ENCODE measurements around the gene HERC2.
"Not testable (repeated sequence)": the region's sequence is repeated elsewhere in the genome, so short reads cannot be mapped to it uniquely, and the experiment has no call there.

HERC2 gene

DNA sequence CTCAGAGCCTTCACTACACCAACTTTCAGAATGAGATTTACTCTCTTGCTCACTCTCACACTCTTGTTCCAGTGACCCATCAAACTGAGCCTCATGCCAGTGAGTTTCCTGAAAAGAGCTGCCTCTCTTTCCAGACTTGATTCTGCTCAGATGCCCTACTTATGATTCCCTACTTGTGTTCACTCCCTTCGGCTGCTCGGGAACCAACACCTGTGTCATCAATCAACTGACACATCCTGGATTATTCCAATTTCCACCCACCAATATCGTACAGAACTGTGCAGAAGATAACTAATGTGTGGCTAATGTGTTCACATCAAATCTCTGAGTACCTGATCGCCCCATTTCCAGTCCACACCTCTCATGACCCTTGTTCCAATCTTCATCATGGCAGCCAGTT is 100.3 kb downstream of the HERC2 start:
- DNase-seq: not testable (repeated sequence)

GRCh38 chr15:28219116-28219515 is 102.9 kb downstream of the HERC2 start:
- no peak for DNase-seq

DNA sequence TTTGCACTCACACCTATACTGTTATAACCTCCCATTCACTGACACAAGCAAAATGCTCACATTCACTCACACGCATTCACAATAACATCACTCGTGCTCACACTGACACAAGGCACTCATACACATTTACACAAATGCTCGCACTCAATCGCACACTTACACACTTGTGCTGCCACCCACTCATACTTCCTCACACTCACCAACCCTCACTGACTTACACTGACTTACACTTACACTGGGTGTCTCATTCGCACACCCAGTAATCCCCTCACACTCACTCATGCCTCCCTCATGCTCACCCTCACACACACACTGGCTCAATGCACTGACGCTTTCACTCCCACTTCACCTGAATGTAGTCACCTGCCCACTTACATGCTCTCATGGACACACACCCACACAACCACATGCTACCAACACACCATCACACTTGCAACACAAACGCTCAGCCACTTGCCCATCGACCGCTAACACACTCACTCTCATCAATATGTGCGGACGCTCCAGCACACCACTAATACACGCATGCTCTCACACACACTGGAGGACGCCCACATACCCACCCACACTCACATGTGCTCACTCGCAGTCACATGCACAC is 104.9 kb downstream of the HERC2 start:
- DNase-seq: not testable (repeated sequence)

- not testable (repeated sequence) for DNase-seq
These were observed 106.5 kb downstream of the HERC2 start for GRCh38 chr15:28215521-28215920.

GRCh38 chr15:28214006-28214790 is 107.8 kb downstream of the HERC2 start:
- DNase-seq: not testable (repeated sequence)

DNA sequence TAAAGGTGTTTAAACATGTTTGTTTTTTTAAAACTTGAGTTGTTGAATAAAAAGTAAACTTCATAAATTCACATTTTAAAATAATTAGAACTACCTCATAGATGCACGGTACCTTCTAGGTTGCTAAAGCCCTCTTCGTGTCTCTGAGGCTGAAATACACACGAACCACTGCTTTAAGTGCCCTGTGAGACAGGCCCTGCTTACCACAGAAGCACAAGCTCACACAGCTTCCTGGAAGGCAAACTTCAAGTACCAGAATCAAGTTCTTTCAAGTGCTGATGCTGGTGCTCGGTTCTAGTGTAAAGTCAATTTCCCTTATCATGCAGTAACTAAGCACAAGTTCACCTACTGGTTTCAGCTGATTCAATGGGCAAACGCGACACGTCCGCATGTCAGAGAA is 108.6 kb downstream of the HERC2 start:
- DNase-seq: not testable (repeated sequence)

DNA sequence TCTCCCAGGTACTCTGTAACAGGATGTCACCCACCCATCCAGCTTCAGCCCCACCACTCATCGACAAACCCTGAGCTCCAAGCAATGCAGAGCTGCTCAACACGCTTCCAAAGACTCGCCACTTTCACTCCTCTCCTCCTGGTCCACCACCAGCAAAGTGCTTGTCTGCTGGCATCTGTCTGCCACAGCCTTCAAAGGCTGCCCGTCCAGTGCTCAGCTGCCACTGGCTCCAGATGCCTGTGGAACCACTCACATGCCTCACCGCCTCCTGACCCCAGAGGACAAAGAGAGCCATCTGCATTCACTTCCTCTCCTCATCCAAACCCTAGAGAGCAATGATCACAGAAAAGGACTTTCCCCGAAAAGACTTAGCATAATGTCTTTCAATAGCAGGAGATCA is 113.4 kb downstream of the HERC2 start:
- no peak for DNase-seq

DNA sequence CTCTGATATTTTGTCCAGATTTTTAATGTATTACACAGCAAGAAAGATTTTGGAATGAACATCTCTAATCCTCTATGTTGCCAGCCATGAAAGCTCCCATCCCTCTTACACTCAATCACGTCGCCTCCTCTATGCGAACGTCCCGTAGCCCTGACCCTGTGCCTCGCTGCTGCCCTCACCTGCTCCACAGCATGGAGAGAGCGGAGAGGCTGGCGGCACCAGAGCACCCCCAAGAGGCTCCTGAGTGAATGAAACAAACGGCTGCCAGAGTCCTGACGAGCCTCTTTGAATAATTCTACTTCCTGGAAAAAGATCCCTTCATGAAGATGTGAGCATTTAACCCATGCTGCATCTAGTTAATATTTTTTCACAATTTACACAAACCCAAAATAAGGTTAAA is 116.3 kb downstream of the HERC2 start:
- DNase-seq: not testable (repeated sequence)

GRCh38 chr15:28203055-28203828 is 118.7 kb downstream of the HERC2 start:
- not testable (repeated sequence) for DNase-seq

DNA sequence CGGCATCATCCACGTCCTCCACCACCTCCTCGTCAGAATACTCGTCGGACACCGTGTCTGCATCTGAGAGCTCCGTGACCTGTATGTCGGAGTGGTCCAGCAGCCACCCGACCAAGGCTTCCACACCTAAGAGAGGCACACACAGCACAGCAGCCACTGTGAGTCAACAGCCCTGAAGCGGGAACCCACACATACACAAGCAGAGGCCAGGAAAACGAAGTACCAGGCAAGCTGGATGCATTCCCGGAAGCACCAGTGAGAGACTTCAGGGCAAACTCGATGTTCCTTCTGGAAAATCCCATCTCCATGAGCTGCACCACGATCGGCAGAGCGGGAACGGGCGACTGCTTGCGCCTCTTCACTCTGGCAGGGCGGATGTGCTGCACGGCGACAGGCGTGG is 119.9 kb downstream of the HERC2 start:
- DNase-seq: not testable (repeated sequence)

DNA sequence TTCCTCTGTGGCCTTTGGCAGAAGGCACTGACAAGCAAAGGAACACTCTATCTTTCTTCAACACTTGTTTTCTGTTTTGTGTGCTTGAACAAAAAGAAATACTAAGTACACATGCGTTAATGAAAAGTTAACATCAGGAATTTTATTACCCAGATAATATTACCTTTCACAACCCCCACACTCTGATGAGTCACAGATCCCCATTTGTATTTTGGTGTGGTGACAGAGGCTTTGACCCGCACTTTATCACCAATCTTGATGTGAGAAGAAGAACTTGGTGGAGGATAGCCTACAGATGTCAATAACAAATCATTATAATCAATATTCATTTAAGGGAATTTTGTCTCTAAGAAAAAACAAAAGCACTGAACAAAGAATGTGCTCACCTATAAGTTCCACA is 123.8 kb downstream of the HERC2 start:
- DNase-seq: not testable (repeated sequence)

- DNase-seq: not testable (repeated sequence)
These were observed 124.3 kb downstream of the HERC2 start for GRCh38 chr15:28197694-28198093.

DNA sequence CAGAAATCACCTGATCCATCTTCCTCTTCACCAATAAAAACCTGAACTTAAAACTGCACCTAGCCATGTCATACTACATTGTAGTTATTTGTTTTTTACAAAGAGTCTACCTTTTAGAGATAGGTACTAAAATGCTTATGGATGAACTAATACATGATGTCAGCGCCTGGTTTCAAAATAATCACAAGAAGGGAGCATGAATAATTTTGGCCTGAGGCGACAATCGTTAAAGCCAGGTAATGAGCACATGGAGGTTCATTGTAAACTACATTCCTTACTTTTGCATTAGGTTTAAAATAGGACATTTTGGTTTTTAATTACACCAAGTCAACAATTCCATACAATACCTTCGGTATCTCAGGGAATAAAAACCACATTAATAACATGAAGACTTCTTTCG is 125.4 kb downstream of the HERC2 start:
- DNase-seq: not testable (repeated sequence)

DNA sequence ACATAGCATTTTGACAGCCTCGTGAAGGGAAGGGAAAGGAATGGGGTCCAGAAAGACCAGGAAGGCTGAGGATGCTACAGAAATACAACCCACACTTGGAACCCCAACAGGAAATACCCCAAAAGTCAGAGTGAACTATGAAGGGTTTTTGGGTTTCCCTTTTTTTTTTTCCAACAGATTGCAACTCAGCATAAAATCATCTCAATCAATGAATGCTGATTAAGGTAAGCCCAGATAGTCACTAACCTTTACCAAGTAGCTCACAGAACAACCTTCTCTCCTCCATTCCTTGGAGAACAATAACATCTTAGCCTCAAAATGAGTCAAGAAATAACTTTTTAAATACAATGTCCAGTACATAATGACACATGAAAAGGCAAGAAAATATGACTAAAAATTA is 129.2 kb downstream of the HERC2 start:
- no peak for DNase-seq

- no peak for DNase-seq
These were observed 130.1 kb downstream of the HERC2 start for GRCh38 chr15:28191832-28192231.

DNA sequence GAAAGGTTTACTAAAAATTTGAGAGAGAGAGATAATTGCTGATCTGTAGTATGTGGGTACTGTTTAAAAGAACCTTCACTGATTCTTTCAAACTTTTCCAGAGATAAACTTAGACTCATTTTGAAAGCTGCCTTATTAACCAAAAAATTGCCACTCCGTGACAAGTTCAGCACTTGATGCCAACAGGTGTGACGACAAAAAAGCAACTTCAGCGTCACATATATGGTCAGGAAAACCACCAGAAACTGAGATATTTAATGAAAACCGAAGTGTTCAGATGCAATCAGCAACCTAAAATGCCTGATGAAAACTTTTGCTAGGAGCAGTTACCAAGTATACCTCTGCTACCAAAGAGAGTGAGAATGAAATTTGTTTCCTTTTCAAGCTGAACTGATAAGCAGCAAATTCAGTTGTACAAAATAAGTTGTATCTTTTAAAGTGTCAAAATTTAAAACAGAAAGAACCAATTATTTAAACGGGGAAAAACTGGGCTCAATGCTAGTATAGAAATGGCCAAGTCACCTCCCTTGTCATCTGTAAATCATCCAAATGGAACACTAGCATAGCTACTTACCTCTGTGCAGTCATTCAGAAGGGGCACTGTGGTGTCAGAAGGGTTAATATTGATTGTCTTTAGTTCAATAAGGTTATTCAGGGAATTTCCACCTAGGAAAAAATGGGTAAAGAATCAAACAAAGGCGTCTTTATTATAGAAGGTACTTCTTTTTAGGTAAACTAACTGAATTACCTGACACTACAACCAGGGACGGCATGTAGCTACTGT is 131.4 kb downstream of the HERC2 start:
- DNase-seq: no peak

DNA sequence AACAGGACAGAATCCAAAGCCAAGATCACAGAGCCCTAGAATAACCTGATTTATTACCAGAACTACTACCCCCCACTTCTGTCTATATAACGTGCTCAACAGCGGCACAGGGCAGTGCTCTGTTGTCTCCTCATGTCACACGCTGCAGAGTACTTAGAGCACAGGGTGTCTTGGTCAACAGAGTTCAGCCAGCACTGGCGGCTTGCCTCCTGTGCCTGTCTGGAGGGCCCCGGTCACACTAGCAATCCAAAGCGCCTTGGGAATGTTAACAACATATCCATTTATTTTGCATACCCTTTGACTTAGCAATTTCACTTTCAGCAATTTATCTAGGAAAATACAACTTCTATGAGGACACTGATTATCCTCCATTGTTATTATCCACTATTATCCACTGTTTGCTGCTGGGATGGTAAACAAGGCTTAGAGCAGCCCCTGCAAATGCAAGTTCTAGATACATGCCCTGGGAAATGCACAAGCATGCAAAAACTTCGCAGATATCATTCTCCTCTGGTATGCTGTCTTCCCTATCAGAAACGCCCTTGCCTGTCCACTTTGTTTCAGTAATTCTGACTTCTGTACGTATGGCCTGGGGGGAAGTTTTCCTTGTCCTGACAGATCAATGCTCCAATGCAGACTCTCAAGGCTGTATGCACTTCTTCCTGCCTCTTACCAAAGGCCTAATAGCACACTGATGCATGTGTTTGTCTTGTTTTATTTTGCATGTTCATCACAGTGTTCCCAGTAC is 136.7 kb downstream of the HERC2 start:
- no peak for DNase-seq

DNA sequence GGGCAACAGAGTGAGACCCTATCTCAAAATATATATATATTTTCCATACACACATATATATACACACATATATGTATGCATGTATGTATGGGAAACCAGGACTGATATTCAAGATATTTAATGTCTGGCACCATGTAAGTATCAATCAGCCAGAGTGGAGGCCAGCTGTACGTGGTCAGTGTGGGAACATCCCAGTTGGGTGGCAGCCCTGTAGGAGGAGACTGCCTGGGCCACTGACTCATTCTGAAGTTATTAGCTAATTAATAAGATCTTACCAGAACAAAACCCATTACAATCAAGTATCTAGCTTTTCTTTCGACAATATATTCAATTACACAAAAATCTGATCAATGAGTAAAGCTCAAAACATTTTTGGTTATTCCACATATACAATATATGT is 137.8 kb downstream of the HERC2 start:
- DNase-seq: no peak

- no peak for DNase-seq
These were observed 139.2 kb downstream of the HERC2 start for GRCh38 chr15:28182731-28183130.

DNA sequence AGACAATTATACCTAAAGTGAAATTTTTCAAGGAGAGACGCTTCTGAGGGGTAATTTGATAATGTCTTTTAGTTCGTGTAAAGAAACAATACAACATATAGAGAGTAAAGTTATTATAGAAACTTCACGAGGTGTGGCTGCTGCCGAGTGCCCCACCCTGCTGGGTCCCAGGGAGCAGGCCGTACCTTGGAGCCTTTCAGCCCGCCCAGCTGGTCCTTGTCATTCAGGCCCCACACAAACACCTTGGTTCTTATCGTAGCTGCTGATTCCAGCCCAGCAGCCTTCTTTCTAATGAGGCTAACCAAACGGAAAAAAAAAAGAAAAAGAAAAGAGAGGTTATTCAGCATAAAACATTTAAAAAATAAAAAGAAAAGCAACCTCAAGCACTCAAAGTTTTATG is 139.8 kb downstream of the HERC2 start:
- no peak for DNase-seq

DNA sequence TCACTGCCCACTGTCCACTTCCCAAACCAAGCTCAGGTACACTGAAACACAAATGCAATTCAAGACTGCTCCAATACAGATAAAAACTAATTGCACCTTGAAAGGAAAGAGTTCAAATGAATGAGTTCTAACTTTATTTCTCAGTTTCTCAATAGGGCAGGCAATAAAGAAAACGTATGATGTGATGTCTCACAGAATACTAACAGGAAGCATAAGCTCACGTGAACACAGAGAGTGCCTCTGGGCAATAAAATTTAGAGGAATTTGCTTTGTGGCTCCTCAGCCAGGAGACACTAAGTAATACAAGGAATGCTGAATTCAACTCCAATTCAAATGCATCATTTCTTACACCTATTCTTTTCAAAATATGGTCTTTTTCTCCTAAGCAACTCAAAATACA is 140.6 kb downstream of the HERC2 start:
- no peak for DNase-seq

DNA sequence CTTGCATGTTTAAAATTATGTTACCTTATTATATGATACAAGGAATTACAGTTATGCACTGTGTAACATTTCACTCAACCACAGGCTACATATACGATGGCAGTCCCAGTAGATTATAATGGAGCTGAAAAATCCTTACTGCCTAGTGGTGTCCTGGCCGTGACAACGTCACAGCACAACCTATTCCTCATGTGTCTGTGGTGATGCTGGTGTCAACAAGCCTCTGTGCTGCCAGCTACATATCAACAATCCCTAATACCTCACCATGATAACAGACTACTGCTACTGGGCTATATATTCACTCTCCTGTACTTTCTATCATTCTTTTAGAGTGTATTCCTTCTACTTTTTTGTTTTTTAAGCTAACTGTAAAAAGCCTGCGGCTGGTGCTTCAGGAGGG is 142.7 kb downstream of the HERC2 start:
- no peak for DNase-seq
